HepG2 (cell line): ENCODE results near the gene RABGGTA. TPM values are rescaled to one million over a fixed set of nuclear protein-coding genes. Genes with fewer than 3 reads are reported as not detected.
A peak's percentile ranks its signal among the peaks of the same experiment; 100 is the strongest.

Experiments
- ATF4 ChIP-seq, 2 experiments: fragments of 450-650 bp in 1 of 2; sonication (generic) in 1 of 2; formaldehyde crosslinking; IDR thresholded peaks; 2 replicates each; pipeline versions ENCODE4 v1.5.0 to v1.8.0; 2020 to 2022; ENCODE audit warnings: mild to moderate bottlenecking in 1 of 2, missing genetic modification reagents in 1 of 2
- CBX1 ChIP-seq: IDR thresholded peaks from one replicate; pipeline ENCODE4 v1.6.1; 2016; ENCODE audit warnings: antibody characterized with exemption, low read depth
- DNMT3B ChIP-seq: conservative IDR thresholded peaks from 2 replicates; pipeline ENCODE4 v1.6.1; 2016; ENCODE audit warnings: missing biosample characterization, control low read depth
- DRAP1 ChIP-seq: IDR thresholded peaks from 2 replicates; pipeline ENCODE4 v1.6.1; 2016; ENCODE audit warnings: missing genetic modification reagents, missing compliant biosample characterization
- HOMEZ ChIP-seq: IDR thresholded peaks from 2 replicates; pipeline ENCODE4 v1.6.1; 2016; ENCODE audit warnings: low read depth
- HOXA3 ChIP-seq: sonication (generic); formaldehyde crosslinking; IDR thresholded peaks from 2 replicates; pipeline ENCODE4 v1.5.0; 2020; ENCODE audit warnings: missing genetic modification reagents
- MIER2 ChIP-seq: IDR thresholded peaks from 2 replicates; pipeline ENCODE4 v1.6.1; 2016; ENCODE audit warnings: missing biosample characterization, missing genetic modification reagents
- MIXL1 ChIP-seq: IDR thresholded peaks from 2 replicates; pipeline ENCODE4 v1.6.1; 2016
- MLLT10 ChIP-seq: sonication (generic); formaldehyde crosslinking; IDR thresholded peaks from 2 replicates; pipeline ENCODE4 v1.4.0; 2020; ENCODE audit warnings: missing genetic modification reagents
- NFE2L1 ChIP-seq: sonication (generic); formaldehyde crosslinking; IDR thresholded peaks from 2 replicates; pipeline ENCODE4 v1.4.0; 2020; ENCODE audit warnings: missing genetic modification reagents, mild to moderate bottlenecking, borderline replicate concordance
- TAF1 ChIP-seq: sonication (generic); formaldehyde crosslinking; IDR thresholded peaks from 2 replicates; pipeline ENCODE4 v1.4.0; 2020; ENCODE audit warnings: missing genetic modification reagents
- TIGD3 ChIP-seq: sonication (generic); formaldehyde crosslinking; IDR thresholded peaks from 2 replicates; pipeline ENCODE4 v1.5.1; 2020; ENCODE audit warnings: mild to moderate bottlenecking, missing genetic modification reagents, borderline replicate concordance
- TMF1 ChIP-seq: sonication (generic); formaldehyde crosslinking; IDR thresholded peaks from 2 replicates; pipeline ENCODE4 v1.8.1; 2022; ENCODE audit warnings: low read depth, missing genetic modification reagents
- ZFP37 ChIP-seq: sonication (generic); formaldehyde crosslinking; IDR thresholded peaks from 2 replicates; pipeline ENCODE4 v1.4.0; 2020; ENCODE audit warnings: missing genetic modification reagents, borderline replicate concordance
- ZNF256 ChIP-seq: sonication (generic); formaldehyde crosslinking; conservative IDR thresholded peaks from 2 replicates; pipeline ENCODE4 v1.4.0; 2020; ENCODE audit warnings: missing genetic modification reagents
- ZNF280B ChIP-seq: sonication (generic); formaldehyde crosslinking; IDR thresholded peaks from 2 replicates; pipeline ENCODE4 v1.5.0; 2020; ENCODE audit warnings: missing genetic modification reagents, mild to moderate bottlenecking, borderline replicate concordance
- ZNF343 ChIP-seq: sonication (generic); formaldehyde crosslinking; IDR thresholded peaks from 2 replicates; pipeline ENCODE4 v1.4.0; 2020; ENCODE audit warnings: mild to moderate bottlenecking, missing genetic modification reagents
- ZNF350 ChIP-seq: sonication (generic); formaldehyde crosslinking; IDR thresholded peaks from 2 replicates; pipeline ENCODE4 v1.4.0; 2020; ENCODE audit warnings: mild to moderate bottlenecking, low read depth, missing genetic modification reagents, borderline replicate concordance
- ZNF451 ChIP-seq: sonication (generic); formaldehyde crosslinking; IDR thresholded peaks from 2 replicates; pipeline ENCODE4 v1.5.0; 2020; ENCODE audit warnings: mild to moderate bottlenecking, missing genetic modification reagents
- ZNF484 ChIP-seq: sonication (generic); formaldehyde crosslinking; IDR thresholded peaks from 2 replicates; pipeline ENCODE4 v1.5.1; 2020; ENCODE audit warnings: mild to moderate bottlenecking, low read depth, missing genetic modification reagents, borderline replicate concordance
- ZNF567 ChIP-seq: sonication (generic); formaldehyde crosslinking; IDR thresholded peaks from 2 replicates; pipeline ENCODE4 v1.8.1; 2023; ENCODE audit warnings: mild to moderate bottlenecking, missing genetic modification reagents, borderline replicate concordance
- ZNF740 ChIP-seq: sonication (generic); formaldehyde crosslinking; IDR thresholded peaks from 2 replicates; pipeline ENCODE4 v1.4.0; 2020; ENCODE audit warnings: missing genetic modification reagents
- ZNF790 ChIP-seq: sonication (generic); formaldehyde crosslinking; IDR thresholded peaks from 2 replicates; pipeline ENCODE4 v1.8.0; 2022; ENCODE audit warnings: missing genetic modification reagents, mild to moderate bottlenecking, borderline replicate concordance
- polyA plus RNA-seq, 8 experiments: library from polyadenylated mRNA; depleted of rRNA in 3 of 8; stranded (reverse) in 7 of 8; unstranded in 1 of 8; fragments of >200 nt; fragmentation: Illumina TruSeq in 4 of 8; extraction: Trizol in 4 of 8; gene quantifications; 2 replicates each; pipeline versions ENCODE4 v1.2.1 to v1.2.3, GENCODE V29; 2011 to 2016; ENCODE audit warnings: low read depth in 4 of 8, missing spikeins in 1 of 8, mixed read lengths in 1 of 8; ENCODE audit not compliant: insufficient read depth in 1 of 8
- total RNA-seq, 5 experiments: library from RNA; depleted of rRNA; stranded (reverse); fragments of >200 nt; fragmentation: Illumina TruSeq; extraction: Trizol; gene quantifications; 2 replicates each; pipeline ENCODE4 v1.2.3, GENCODE V29; 2016; ENCODE audit warnings: low read depth in 1 of 5

RABGGTA gene
- total and polyA plus RNA-seq, 2 of the 13 experiments (the other 11 are each of a cell fraction or from before 2014, with no cell fraction given) = 57.9 to 90.8 TPM

GRCh38 chr14:24252289-24253124 is 18.9 kb downstream of the RABGGTA start (continued):
- TF ChIP-seq ZNF350 (CRISPR knock-in tag) (peak; percentile 52; the same call in 1 of the 2 replicates), TMF1 (CRISPR knock-in tag) (peak; percentile 24; the same call in 1 of the 2 replicates), NFE2L1 (CRISPR knock-in tag) (0 out of 2 replicates have a peak, but pooled peaks have one; percentile 42), ZNF567 (peak; percentile 93; the same call in 1 of the 2 replicates), MIER2 (CRISPR knock-in tag) (0 out of 2 replicates have a peak, but pooled peaks have one; percentile 37), MIXL1 (CRISPR knock-in tag) (no peak), DRAP1 (peak; percentile 48; the same call in 1 of the 2 replicates), CBX1 (peak; percentile 36), MLLT10 (CRISPR knock-in tag) (no peak), DNMT3B (0 out of 2 replicates have a peak, but pooled peaks have one; percentile 33), TIGD3 (CRISPR knock-in tag) (0 out of 2 replicates have a peak, but pooled peaks have one; percentile 68), TAF1 (peak; percentile 42; the same call in 1 of the 2 replicates), HOMEZ (peak; percentile 95), ZNF280B (CRISPR knock-in tag) (peak; percentile 50), ZNF790 (CRISPR knock-in tag) (no peak), ZNF740 (peak; percentile 84), HOXA3 (CRISPR knock-in tag) (peak; percentile 82), ATF4 (CRISPR knock-in tag; IDR thresholded peaks at IDR 0.05) (peak in 1 of 2 experiments; percentile 54; a peak in 1 of 4 replicates), ZFP37 (CRISPR knock-in tag) (peak; percentile 85; the same call in 1 of the 2 replicates), ZNF484 (CRISPR knock-in tag) (0 out of 2 replicates have a peak, but pooled peaks have one; percentile 26), ZNF256 (CRISPR knock-in tag) (0 out of 2 replicates have a peak, but pooled peaks have one; percentile 29), ZNF343 (CRISPR knock-in tag) (no peak), ZNF451 (CRISPR knock-in tag) (no peak)
